Osteoblast (primary cell): ENCODE data around the gene VIPR2. TPM values are rescaled to one million over a fixed set of nuclear protein-coding genes. Genes with fewer than 3 reads are reported as not detected.

ENCODE experiments used
- DNase-seq: peaks from one replicate; pipeline ENCODE4 v3.0.0; 2011; ENCODE audit warnings: low spot score, mixed read lengths; ENCODE audit not compliant: insufficient read length; ENCODE audit errors: missing footprints
- H2AFZ ChIP-seq: 2 replicates; pipeline ENCODE4 v1.6.0; 2011; ENCODE audit warnings: mild to moderate bottlenecking, low read length
- H3K27ac ChIP-seq: 2 replicates; pipeline ENCODE4 v1.5.1; 2011; ENCODE audit warnings: mild to moderate bottlenecking, low read depth, low read length, moderate library complexity
- H3K27me3 ChIP-seq: 2 replicates; pipeline ENCODE4 v1.6.0; 2012; ENCODE audit warnings: mild to moderate bottlenecking, control low read depth, inconsistent platforms, low read length, moderate library complexity; ENCODE audit not compliant: insufficient read depth
- H3K36me3 ChIP-seq: 2 replicates; pipeline ENCODE4 v1.5.1; 2011; ENCODE audit warnings: mild to moderate bottlenecking, low read length, control low read depth, moderate library complexity; ENCODE audit not compliant: insufficient read depth
- H3K4me1 ChIP-seq: 2 replicates; pipeline ENCODE4 v1.5.1; 2011; ENCODE audit warnings: mild to moderate bottlenecking, low read length, control low read depth, moderate library complexity; ENCODE audit not compliant: insufficient read depth
- H3K4me2 ChIP-seq: 2 replicates; pipeline ENCODE4 v1.6.0; 2011; ENCODE audit warnings: mild to moderate bottlenecking, low read length; ENCODE audit not compliant: insufficient read depth
- H3K4me3 ChIP-seq: fragments of 200-600 bp; sonication (generic); 3 replicates; pipeline ENCODE4 v1.5.1; 2012; ENCODE audit warnings: mild to moderate bottlenecking, low read length, inconsistent platforms; ENCODE audit not compliant: insufficient read depth
- H3K79me2 ChIP-seq: 2 replicates; pipeline ENCODE4 v1.6.0; 2012; ENCODE audit warnings: mild to moderate bottlenecking, low read length, control low read depth, inconsistent platforms; ENCODE audit not compliant: insufficient read depth
- H3K9me3 ChIP-seq: 2 replicates; pipeline ENCODE4 v1.5.1; 2011; ENCODE audit warnings: low read depth, low read length, control low read depth
- H4K20me1 ChIP-seq: 2 replicates; pipeline ENCODE4 v1.6.0; 2012; ENCODE audit warnings: mild to moderate bottlenecking, low read length, control low read depth; ENCODE audit not compliant: insufficient read depth
- total RNA-seq: library from RNA; depleted of rRNA; stranded (reverse); fragments of >200 nt; gene quantifications from 2 replicates; pipeline ENCODE4 v1.2.3, GENCODE V29; 2012
- TF ChIP-seq, protein P1 (sequence below): IDR thresholded peaks from 2 replicates; pipeline ENCODE4 v1.5.1; 2011; ENCODE audit warnings: mild to moderate bottlenecking, low read depth, low read length, moderate library complexity; ENCODE audit errors: extremely low read depth

The VIPR2 gene
- total RNA-seq, 1 donor: not detected

DNA sequence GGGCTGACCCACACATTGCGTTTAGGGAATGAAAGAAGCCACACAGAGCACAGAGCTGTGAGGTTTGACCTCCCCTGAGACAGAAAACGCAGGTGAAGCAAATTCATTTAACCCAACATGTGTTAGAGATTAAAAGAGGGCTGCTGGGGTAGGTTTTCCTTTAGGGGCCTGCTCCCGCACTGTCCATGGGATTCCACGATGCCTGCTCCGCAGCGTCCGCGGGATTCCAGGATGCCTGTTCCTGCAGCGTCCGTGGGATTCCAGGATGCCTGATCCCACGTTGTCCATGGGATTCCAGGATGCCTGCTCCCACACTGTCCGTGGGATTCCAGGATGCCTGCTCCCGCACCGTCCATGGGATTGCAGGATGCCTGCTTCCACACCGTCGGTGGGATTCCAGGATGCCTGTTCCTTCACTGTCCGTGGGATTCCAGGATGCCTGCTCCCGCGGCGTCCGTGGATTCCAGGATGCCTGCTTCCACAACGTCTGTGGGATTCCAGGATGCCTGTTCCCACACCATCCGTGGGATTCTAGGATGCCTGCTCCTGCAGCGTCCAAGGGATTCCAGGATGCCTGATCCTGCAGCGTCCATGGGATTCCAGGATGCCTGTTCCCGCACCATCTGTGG lies 78.7 kb downstream of the VIPR2 start:
- Histone ChIP-seq H3K36me3 (no peaks in the 10 kb centered on the region), H3K4me2 (no peak overlapping the region), H3K27me3 (no peaks in the 10 kb centered on the region), H3K79me2 (no peaks in the 10 kb centered on the region), H3K4me3 (no peak overlapping the region), H4K20me1 (no peaks in the 10 kb centered on the region), H3K4me1 (no peaks in the 10 kb centered on the region), H3K27ac (no peak overlapping the region), H3K9me3 (no peaks in the 10 kb centered on the region), H2AFZ (no peak overlapping the region)
- DNase-seq: no peak
- TF ChIP-seq, protein P1, sequence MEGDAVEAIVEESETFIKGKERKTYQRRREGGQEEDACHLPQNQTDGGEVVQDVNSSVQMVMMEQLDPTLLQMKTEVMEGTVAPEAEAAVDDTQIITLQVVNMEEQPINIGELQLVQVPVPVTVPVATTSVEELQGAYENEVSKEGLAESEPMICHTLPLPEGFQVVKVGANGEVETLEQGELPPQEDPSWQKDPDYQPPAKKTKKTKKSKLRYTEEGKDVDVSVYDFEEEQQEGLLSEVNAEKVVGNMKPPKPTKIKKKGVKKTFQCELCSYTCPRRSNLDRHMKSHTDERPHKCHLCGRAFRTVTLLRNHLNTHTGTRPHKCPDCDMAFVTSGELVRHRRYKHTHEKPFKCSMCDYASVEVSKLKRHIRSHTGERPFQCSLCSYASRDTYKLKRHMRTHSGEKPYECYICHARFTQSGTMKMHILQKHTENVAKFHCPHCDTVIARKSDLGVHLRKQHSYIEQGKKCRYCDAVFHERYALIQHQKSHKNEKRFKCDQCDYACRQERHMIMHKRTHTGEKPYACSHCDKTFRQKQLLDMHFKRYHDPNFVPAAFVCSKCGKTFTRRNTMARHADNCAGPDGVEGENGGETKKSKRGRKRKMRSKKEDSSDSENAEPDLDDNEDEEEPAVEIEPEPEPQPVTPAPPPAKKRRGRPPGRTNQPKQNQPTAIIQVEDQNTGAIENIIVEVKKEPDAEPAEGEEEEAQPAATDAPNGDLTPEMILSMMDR: no peak

DNA sequence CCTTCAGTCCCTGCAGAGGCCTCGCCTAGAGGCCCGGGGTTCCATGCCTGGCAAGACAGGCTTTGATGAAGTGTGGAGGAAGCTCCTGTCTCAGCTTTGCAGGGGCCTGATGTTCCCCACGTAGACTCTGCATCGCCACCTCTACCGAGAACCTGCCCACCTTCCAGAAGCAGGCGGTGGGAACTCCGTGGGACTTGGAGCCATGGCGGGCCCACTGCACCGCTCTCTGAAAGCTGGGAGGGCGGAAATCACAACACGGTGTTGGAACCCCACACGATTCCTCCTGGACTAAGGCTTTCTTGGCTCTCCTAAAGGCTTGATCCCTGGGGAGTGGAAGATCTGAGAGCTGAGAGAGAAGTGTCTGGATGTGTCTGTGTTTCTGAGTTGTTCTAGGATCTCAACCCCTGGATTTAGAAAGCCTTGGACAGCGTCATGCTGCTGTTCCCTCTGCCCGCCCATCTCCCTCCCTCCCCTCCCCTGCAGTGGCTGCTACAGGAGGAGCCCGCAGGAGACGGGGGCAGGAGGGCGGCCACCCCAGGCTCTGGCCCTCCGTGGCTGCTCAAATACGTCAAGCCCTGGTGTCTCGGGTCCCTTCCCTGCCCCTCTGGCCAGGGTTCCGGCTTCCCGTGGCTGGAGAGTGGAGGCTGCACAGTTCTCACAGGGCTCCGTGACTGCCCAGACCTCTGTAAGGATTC lies 79.7 kb downstream of the VIPR2 start:
- Histone ChIP-seq H3K4me3 (no peak overlapping the region), H3K27me3 (no peaks in the 10 kb centered on the region), H2AFZ (no peak overlapping the region), H3K36me3 (no peaks in the 10 kb centered on the region), H3K27ac (no peak overlapping the region), H3K4me2 (no peak overlapping the region), H3K4me1 (no peaks in the 10 kb centered on the region), H3K9me3 (no peaks in the 10 kb centered on the region), H3K79me2 (no peaks in the 10 kb centered on the region), H4K20me1 (no peaks in the 10 kb centered on the region)
- TF ChIP-seq, protein P1: no peak
- DNase-seq: peak; percentile 62

DNA sequence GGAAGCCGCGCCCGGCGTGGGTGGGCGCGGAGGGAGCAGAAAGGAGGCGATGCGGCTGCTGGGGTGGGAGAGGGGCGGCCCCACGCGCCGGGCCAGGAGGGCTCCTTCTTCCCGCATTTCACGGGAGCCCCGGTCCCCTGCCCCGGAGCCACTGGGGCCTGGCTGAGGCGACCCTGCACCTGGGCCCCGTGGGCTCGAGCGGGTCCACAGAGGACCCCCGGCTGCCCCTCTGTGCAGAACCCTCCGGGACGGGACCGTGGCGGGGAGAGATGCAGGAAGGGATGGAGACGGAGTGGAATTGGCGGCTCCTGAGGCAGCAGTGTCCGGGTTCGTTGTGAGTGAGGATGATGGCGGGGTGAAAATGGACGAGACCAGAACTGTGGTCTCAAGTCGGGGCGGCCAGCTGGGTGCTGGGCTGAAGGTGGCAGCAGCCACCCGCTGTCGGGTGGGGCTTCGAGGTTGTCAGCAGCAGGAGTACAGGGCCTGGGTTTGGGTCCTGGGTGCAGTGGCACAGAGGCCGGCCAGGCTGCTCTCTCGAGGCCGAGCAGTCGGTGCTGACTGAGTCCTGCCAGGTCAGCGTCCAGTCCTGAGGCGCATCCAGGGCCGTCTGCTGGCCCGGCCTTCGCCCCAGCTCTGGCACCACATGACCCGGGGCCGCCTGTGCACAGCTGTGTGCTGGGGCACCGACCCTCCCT lies 80.4 kb downstream of the VIPR2 start:
- Histone ChIP-seq H3K4me3 (no peak overlapping the region), H3K9me3 (no peaks in the 10 kb centered on the region), H3K36me3 (no peaks in the 10 kb centered on the region), H3K4me1 (no peaks in the 10 kb centered on the region), H2AFZ (no peak overlapping the region), H3K4me2 (no peak overlapping the region), H3K27ac (no peak overlapping the region), H4K20me1 (no peaks in the 10 kb centered on the region), H3K27me3 (no peaks in the 10 kb centered on the region), H3K79me2 (no peaks in the 10 kb centered on the region)
- DNase-seq: no peak
- TF ChIP-seq, protein P1: no peak
